CD4-positive, CD25-positive, alpha-beta regulatory T cell (primary cell): ENCODE results near the gene SMTNL1. TPM values are rescaled to one million over a fixed set of nuclear protein-coding genes. Genes with fewer than 3 reads are reported as not detected.
A peak's percentile ranks its signal among the peaks of the same experiment; 100 is the strongest.

Experiments used
- ATAC-seq, 2 donors: fragments of 150-1000 bp; cut with Tn5 transposase; one replicate each; pipeline ENCODE4 v1.10.0; 2021; ENCODE audit warnings: low read depth in 2 of 2, moderate number of reproducible peaks in 2 of 2, moderate library complexity in 1 of 2
- DNase-seq, 3 donors: peaks; one replicate each; pipeline versions ENCODE4 v3.0.0 to v3.0.0-alpha.2; 2012 to 2022; ENCODE audit warnings: mixed read lengths in 1 of 3
- H3K27ac ChIP-seq: one replicate; pipeline ENCODE4 v1.7.0; 2013; ENCODE audit warnings: mild to moderate bottlenecking, low read length; ENCODE audit not compliant: insufficient read depth, poor library complexity, severe bottlenecking
- H3K27me3 ChIP-seq: one replicate; pipeline ENCODE4 v1.7.0; 2013; ENCODE audit warnings: low read length; ENCODE audit not compliant: control insufficient read depth, insufficient read depth
- H3K36me3 ChIP-seq: one replicate; pipeline ENCODE4 v1.7.0; 2013; ENCODE audit warnings: mild to moderate bottlenecking, low read length, moderate library complexity; ENCODE audit not compliant: control insufficient read depth, insufficient read depth
- H3K4me1 ChIP-seq: 2 replicates; pipeline ENCODE4 v1.7.0; 2013; ENCODE audit warnings: mild to moderate bottlenecking, low read length; ENCODE audit not compliant: insufficient read depth, control insufficient read depth, poor library complexity, severe bottlenecking
- H3K4me3 ChIP-seq: one replicate; pipeline ENCODE4 v1.7.0; 2013; ENCODE audit warnings: low read depth, mild to moderate bottlenecking, low read length, moderate library complexity
- H3K9me3 ChIP-seq, 2 experiments: 1 replicate in 1 of 2; 2 replicates in 1 of 2; pipeline ENCODE4 v1.7.0; 2013; ENCODE audit warnings: low read length in 2 of 2, mild to moderate bottlenecking in 1 of 2, moderate library complexity in 1 of 2; ENCODE audit not compliant: control insufficient read depth in 2 of 2
- H3K27ac Mint-ChIP-seq, 3 donors: one replicate each; pipeline ENCODE4 v1.8.0; 2020 to 2022; ENCODE audit warnings: mild to moderate bottlenecking in 3 of 3, mixed read lengths in 3 of 3, moderate library complexity in 2 of 3
- H3K27me3 Mint-ChIP-seq: one replicate; pipeline ENCODE4 v1.8.0; 2022; ENCODE audit warnings: mild to moderate bottlenecking, mixed read lengths
- H3K36me3 Mint-ChIP-seq: one replicate; pipeline ENCODE4 v1.8.0; 2020; ENCODE audit warnings: mixed read lengths
- H3K4me1 Mint-ChIP-seq, 4 donors: one replicate each; pipeline ENCODE4 v1.8.0; 2020 to 2022; ENCODE audit warnings: mixed read lengths in 4 of 4, mild to moderate bottlenecking in 1 of 4
- H3K4me3 Mint-ChIP-seq, 4 donors: one replicate each; pipeline ENCODE4 v1.8.0; 2020 to 2022; ENCODE audit warnings: mild to moderate bottlenecking in 4 of 4, mixed read lengths in 4 of 4, moderate library complexity in 3 of 4
- H3K9me3 Mint-ChIP-seq, 7 donors: one replicate each; pipeline ENCODE4 v1.8.0; 2020 to 2022; ENCODE audit warnings: mixed read lengths in 7 of 7, mild to moderate bottlenecking in 3 of 7, moderate library complexity in 2 of 7
- polyA plus RNA-seq, 4 donors: library from polyadenylated mRNA; unstranded; fragments of 300-500 nt; fragmentation: Illumina TruSeq; gene quantifications; one replicate each; pipeline ENCODE4 v1.2.3, GENCODE V29; 2021
- total RNA-seq: library from RNA; stranded (reverse); gene quantifications from one replicate; pipeline ENCODE4 v1.2.3, GENCODE V29; 2022

The SMTNL1 gene
- total and polyA plus RNA-seq, 5 donors from 2014 or later, result 0.21 to 0.36 TPM; not detected in 3

DNA sequence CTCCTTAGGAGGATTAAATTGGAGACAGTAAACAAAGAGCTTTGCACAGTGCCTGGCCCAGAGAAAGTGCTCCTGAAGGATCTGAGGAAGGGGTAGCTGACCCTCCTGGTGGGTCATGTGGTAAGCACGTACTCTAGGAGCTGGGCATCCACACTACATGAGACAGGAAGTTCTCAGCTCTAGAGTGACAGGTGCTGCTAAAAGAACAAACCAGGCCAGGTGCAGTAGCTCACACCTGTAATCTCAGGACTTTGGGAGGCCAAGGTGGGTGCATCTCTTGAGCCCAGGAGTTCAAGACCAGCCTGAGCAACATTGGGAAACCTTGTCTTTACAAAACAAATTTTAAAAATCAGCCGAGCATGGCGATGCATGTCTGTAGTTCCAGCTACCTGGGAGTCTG, 35.0 kb upstream of the SMTNL1 start:
- Mint-ChIP-seq H3K36me3 (peaks cover 17% of the 10 kb centered on the region), H3K27me3 (no peaks in the 10 kb centered on the region), H3K9me3 (no peaks in the 10 kb centered on the region), H3K4me1 (peaks cover 0 to 8% (median 1%) of the 10 kb centered on the region in 4 donors), H3K27ac (peak overlapping the region in 1 of 3 donors; percentile 38), H3K4me3 (peak overlapping the region in 1 of 4 donors; percentile 4)
- Histone ChIP-seq H3K4me1 (no peaks in the 10 kb centered on the region), H3K36me3 (peaks cover 31% of the 10 kb centered on the region), H3K27ac (no peak overlapping the region), H3K4me3 (no peak overlapping the region), H3K27me3 (no peaks in the 10 kb centered on the region), H3K9me3 (no peaks in the 10 kb centered on the region)
- ATAC-seq (no peak), DNase-seq (no peak)

DNA sequence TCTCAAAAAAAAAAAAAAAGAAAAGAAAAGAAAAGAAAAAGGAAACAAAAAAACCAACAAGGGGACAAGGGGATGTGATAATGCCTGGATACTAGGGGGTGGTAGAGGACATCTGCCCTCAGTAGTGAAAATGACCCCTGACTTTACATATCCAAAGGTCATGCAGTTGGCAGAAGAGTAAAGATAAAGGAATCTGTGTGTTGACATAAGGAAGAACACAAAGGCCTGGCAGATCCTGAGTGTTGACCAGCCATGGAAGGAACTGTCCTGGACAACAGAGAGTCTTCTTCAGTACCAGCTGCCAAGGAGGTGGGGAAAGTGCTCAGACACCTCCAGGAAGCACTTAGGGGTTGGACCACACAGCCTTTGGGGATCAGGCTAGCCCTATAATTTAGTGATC, 34.5 kb upstream of the SMTNL1 start:
- peak overlapping the region in 1 of 3 donors; percentile 38 for H3K27ac Mint-ChIP-seq

DNA sequence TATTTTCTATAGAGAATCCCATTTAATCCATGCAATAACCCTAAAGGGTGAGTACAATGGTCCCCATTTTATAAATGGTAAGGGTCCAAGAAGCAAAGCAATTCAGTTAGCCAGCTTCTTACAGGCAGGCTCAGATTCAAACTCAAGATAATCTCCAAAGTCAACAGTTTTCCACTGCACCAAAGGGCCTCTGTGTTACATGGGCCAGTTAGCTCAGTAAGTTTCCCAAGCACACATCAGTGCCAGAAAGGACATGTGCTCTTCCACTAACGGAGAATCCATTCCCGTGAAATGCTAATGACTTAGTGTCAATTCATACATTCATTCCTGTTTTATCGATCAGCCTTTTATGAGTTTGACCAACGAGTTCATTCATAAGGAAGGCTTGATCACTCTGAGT, 32.9 kb upstream of the SMTNL1 start:
- Mint-ChIP-seq H3K27ac (peak overlapping the region in 2 of 3 donors; percentile 47 to 62), H3K4me1 (peaks cover 0 to 16% (median 3%) of the 10 kb centered on the region in 4 donors), H3K36me3 (peaks cover 16% of the 10 kb centered on the region), H3K27me3 (no peaks in the 10 kb centered on the region), H3K9me3 (no peaks in the 10 kb centered on the region), H3K4me3 (no peak overlapping the region)
- H3K9me3 ChIP-seq, result no peaks in the 10 kb centered on the region
- H3K36me3 ChIP-seq, result peaks cover 22% of the 10 kb centered on the region
- H3K27ac ChIP-seq, result no peak overlapping the region
- no peak overlapping the region for H3K4me3 ChIP-seq
- DNase-seq, result no peak
- no peaks in the 10 kb centered on the region for H3K4me1 ChIP-seq
- no peak for ATAC-seq
- no peaks in the 10 kb centered on the region for H3K27me3 ChIP-seq

More for the DNA sequence above, 34.5 kb upstream of the SMTNL1 start:
- Mint-ChIP-seq H3K9me3 (no peaks in the 10 kb centered on the region), H3K27me3 (no peaks in the 10 kb centered on the region), H3K36me3 (peaks cover 22% of the 10 kb centered on the region), H3K4me3 (no peak overlapping the region), H3K4me1 (peaks cover 0 to 8% (median 1%) of the 10 kb centered on the region in 4 donors)
- peaks cover 26% of the 10 kb centered on the region for H3K36me3 ChIP-seq
- no peaks in the 10 kb centered on the region for H3K27me3 ChIP-seq
- DNase-seq (no peak), ATAC-seq (no peak)
- H3K27ac ChIP-seq, result no peak overlapping the region
- no peaks in the 10 kb centered on the region for H3K4me1 ChIP-seq
- H3K9me3 ChIP-seq, result no peaks in the 10 kb centered on the region
- H3K4me3 ChIP-seq, result no peak overlapping the region

DNA sequence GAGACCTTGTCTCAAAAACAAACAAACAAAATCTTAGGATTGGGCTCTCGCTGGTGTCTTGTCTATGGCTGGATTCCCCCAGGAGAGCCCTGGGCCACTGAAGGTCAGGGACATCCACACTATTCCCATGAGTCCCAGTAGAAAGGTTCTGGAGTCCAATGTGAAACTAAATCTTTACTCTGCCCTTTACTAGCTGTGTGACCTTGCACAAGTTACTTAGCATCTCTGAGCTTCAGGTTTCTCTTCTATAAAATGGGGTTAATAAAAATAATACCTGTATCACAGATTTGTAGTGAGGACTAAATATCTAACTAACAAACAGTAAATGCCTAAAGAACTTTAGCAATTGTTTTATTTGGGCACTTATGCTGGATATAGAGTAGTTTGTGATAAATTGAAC, 30.9 kb upstream of the SMTNL1 start:
- Histone ChIP-seq H3K36me3 (peaks cover 5% of the 10 kb centered on the region), H3K4me3 (no peak overlapping the region), H3K4me1 (no peaks in the 10 kb centered on the region), H3K27ac (no peak overlapping the region), H3K27me3 (no peaks in the 10 kb centered on the region), H3K9me3 (no peaks in the 10 kb centered on the region)
- Mint-ChIP-seq H3K9me3 (no peaks in the 10 kb centered on the region), H3K27me3 (no peaks in the 10 kb centered on the region), H3K36me3 (peaks cover 8% of the 10 kb centered on the region), H3K27ac (peak overlapping the region in 1 of 3 donors; percentile 35), H3K4me3 (no peak overlapping the region), H3K4me1 (peaks cover 2 to 23% (median 8%) of the 10 kb centered on the region in 4 donors)
- ATAC-seq (no peak), DNase-seq (no peak)

DNA sequence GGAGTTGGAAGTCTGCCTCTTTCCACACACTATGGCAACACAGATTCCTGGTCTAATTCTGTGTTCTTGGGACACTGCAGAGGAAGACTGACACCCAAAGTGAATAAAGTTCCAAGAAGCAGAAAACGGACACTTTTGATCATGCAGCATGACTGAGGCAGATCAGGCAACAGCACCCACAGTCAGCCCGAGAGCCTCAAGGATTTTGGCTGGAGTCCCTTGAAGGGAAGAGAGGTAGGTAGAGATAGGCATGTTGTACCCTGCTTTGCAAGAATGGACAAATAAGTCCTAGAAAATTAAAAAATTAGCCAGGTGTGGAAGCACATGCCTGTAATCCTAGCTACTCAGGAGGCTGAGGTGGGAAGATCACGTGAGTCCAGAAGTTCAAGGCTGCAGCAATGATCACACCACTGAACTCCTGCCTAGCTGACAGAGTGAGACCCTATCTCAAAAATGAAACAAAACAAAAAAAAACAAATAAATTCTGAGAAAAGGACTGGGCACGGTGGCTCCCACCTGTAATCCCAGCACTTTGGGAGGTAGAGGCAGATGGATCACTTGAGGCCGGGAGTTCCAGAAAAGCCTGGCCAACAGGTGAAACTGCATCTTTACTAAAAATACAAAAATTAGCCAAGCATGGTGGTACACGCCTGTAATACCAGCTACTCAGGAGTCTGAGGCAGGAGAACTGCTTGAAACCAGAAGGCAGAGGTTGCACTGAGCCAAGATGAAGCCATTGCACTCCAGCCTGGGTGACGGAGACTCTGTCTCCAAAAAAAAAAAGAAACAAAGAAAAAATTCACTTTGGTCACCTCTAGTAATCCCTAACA, 28.8 kb upstream of the SMTNL1 start:
- DNase-seq (no peak), ATAC-seq (no peak)
- Histone ChIP-seq H3K27ac (no peak overlapping the region), H3K36me3 (no peaks in the 10 kb centered on the region), H3K4me3 (no peak overlapping the region), H3K4me1 (peaks cover 9% of the 10 kb centered on the region), H3K27me3 (no peaks in the 10 kb centered on the region), H3K9me3 (no peaks in the 10 kb centered on the region)
- Mint-ChIP-seq H3K36me3 (peaks cover 8% of the 10 kb centered on the region), H3K4me1 (peaks cover 14 to 43% (median 24%) of the 10 kb centered on the region in 4 donors), H3K27me3 (no peaks in the 10 kb centered on the region), H3K9me3 (peaks cover 0 to under 1% (median 0%) of the 10 kb centered on the region in 7 donors), H3K4me3 (no peak overlapping the region), H3K27ac (peak overlapping the region in 1 of 3 donors; percentile 15)

DNA sequence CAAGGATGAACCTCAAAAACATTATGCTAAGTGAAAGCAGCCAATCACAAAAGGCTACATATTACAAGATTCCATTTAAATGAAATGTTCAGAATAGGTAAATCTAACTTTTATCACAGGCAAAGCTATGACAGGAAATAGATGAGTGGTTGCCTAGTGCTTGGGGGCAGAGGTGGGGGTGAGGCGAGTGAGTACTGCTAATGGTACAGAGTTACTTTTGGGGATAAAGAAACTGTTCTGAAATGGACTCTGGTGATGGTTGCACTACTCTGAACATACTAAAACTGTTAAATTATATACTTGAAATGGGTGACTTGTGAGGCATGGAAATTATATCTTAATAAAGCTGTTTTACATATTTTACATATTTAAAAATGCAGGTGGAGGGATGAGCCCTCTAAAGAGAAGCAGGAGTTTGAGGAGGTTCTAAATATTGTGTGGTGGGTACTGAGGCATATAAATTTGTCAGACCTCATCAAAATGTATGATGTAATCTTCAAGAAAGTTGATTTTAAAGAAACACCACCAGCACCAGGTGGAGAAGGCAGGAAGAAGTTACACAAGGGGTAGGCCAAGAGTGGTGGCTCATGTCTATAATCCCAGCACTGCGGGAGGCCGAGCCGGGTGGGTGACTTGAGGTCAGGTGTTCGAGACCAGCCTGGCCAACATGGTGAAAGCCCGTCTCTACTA, 25.5 kb upstream of the SMTNL1 start:
- no peaks in the 10 kb centered on the region for H3K36me3 ChIP-seq
- no peak overlapping the region for H3K27ac ChIP-seq
- no peaks in the 10 kb centered on the region for H3K27me3 ChIP-seq
- H3K9me3 ChIP-seq, result no peaks in the 10 kb centered on the region
- DNase-seq (no peak), ATAC-seq (peak; percentile 26 to 36)
- Mint-ChIP-seq H3K9me3 (peaks cover 0 to 2% (median 0%) of the 10 kb centered on the region in 7 donors), H3K4me3 (peak overlapping the region; percentile 2 to 87 (median 65)), H3K4me1 (peaks cover 14 to 50% (median 32%) of the 10 kb centered on the region in 4 donors), H3K36me3 (peaks cover 5% of the 10 kb centered on the region), H3K27me3 (no peaks in the 10 kb centered on the region), H3K27ac (peak overlapping the region; percentile 24 to 76 (median 43))
- no peak overlapping the region for H3K4me3 ChIP-seq
- H3K4me1 ChIP-seq, result peaks cover 25% of the 10 kb centered on the region

DNA sequence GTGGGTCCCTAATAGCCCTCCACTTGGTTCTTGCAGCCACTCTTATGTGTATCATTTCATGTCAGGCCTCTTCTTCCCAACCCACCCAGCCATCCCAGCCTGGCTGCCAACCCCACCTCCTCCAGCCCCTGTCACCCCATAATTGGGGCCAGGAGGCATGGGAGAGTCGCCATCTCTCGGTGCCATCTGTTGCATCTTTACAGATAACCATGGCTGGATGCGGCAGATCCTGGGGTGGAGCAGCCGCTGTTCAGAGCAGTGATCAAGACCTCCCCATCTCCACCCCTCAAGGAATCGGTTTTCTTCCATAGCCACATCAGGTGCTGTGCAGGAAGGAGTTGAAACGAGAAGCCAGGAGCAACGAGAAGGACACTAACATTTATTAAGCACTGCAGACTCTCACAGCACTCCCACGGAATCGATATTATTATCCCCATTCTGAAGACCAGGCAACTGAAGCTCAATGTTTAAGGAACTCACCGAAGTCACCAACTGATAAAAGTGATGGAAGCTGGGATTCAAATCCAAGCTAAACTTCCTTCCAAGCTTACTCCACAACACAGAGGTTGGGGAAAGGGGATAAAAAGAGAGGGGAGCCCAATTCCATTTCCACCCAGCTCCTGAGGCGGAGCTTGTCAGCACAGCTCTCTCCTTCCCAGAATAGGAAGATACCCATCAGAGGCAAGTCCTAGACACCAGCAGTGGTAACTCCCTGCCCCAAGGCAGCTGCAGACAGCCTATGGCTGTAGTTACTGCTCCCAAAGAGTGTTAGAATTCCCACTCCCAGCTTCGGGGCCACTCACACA, 24.5 kb upstream of the SMTNL1 start:
- H3K36me3 Mint-ChIP-seq, result peaks cover under 1% of the 10 kb centered on the region
- no peak overlapping the region for H3K4me3 ChIP-seq
- no peaks in the 10 kb centered on the region for H3K27me3 ChIP-seq
- no peak for DNase-seq
- H3K9me3 Mint-ChIP-seq, result peaks cover 0 to 4% (median 0%) of the 10 kb centered on the region in 7 donors
- H3K9me3 ChIP-seq, result no peaks in the 10 kb centered on the region
- peak overlapping the region; percentile 24 to 83 (median 76) for H3K27ac Mint-ChIP-seq
- H3K4me3 Mint-ChIP-seq, result peak overlapping the region; percentile 87 to 98 (median 91)
- H3K36me3 ChIP-seq, result no peaks in the 10 kb centered on the region
- no peak for ATAC-seq
- peaks cover 14 to 49% (median 32%) of the 10 kb centered on the region in 4 donors for H3K4me1 Mint-ChIP-seq
- H3K27ac ChIP-seq, result no peak overlapping the region
- H3K27me3 Mint-ChIP-seq, result no peaks in the 10 kb centered on the region
- peaks cover 25% of the 10 kb centered on the region for H3K4me1 ChIP-seq
